Activated B cell treated with CpG ODN at 0.5 μM for 24 hours (primary cell): ENCODE results near the gene TIGD4. TPM values are rescaled to one million over a fixed set of nuclear protein-coding genes. Genes with fewer than 3 reads are reported as not detected.

Experiments used
- ATAC-seq: fragments of 200-7000 bp; cut with Tn5 transposase; one replicate; pipeline ENCODE4 v1.10.0; 2021; ENCODE audit warnings: low read depth, mild to moderate bottlenecking, moderate library complexity
- CTCF ChIA-PET: fragments of 350-600 bp; sonication (Branson Sonifier 250); formaldehyde crosslinking; loops from one replicate; lab custom pipeline; 2021; ENCODE audit warnings: antibody characterized with exemption; lab: Charles Lee
- POLR2A ChIA-PET: fragments of 350-600 bp; sonication (Branson Sonifier 250); formaldehyde crosslinking; loops from one replicate; lab custom pipeline; 2021; ENCODE audit warnings: antibody characterized with exemption; lab: Charles Lee
- DNase-seq: peaks from one replicate; pipeline ENCODE4 v3.0.0; 2022
- H3K27ac Mint-ChIP-seq: one replicate; pipeline ENCODE4 v1.8.0; 2020; ENCODE audit warnings: mixed read lengths
- H3K27me3 Mint-ChIP-seq: one replicate; pipeline ENCODE4 v1.8.0; 2021; ENCODE audit warnings: mixed read lengths
- H3K36me3 Mint-ChIP-seq: one replicate; pipeline ENCODE4 v1.8.0; 2021; ENCODE audit warnings: low read depth, mixed read lengths
- H3K4me1 Mint-ChIP-seq: one replicate; pipeline ENCODE4 v1.8.0; 2021; ENCODE audit warnings: mixed read lengths
- H3K4me3 Mint-ChIP-seq: one replicate; pipeline ENCODE4 v1.8.0; 2020; ENCODE audit warnings: mild to moderate bottlenecking, mixed read lengths
- H3K9me3 Mint-ChIP-seq: one replicate; pipeline ENCODE4 v1.8.0; 2020; ENCODE audit warnings: mixed read lengths
- intact Hi-C: fragments of 100-400 bp; cut with micrococcal nuclease; formaldehyde crosslinking; loops from one replicate; pipeline ENCODE4 v1.15.1; 2024
- total RNA-seq: library from RNA; stranded (reverse); gene quantifications from 2 replicates; pipeline ENCODE4 v1.2.3, GENCODE V29; 2022
- TF ChIP-seq, protein P1 (sequence below): fragments of 200-600 bp; IDR thresholded peaks from one replicate; pipeline ENCODE4 v1.8.0; 2022; ENCODE audit warnings: antibody characterized with exemption, mild to moderate bottlenecking

Gene TIGD4
- total RNA-seq, 1 donor from 2014 or later = 0.24 TPM

DNA sequence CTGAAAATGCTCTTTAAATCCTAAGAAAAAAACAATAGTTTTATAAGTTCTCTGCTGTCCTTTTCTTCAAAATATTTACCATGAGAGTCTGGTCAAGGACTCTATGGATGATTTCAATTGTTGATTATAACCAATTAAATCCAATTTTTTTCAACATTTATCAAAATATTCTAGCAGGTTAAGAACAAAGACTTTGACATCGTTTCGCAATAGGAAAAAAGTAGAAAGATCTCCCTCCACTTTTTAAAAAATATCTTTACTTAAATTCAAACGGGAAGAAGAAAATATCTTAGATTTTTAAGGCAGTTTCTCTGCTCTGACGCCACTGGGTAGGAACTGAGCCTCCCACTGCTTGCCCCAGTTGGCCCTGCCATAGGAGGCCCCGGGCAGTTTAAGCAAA is 55.0 kb downstream of the TIGD4 start:
- peaks cover 3% of the 10 kb centered on the region for H3K9me3 Mint-ChIP-seq
- peaks cover 9% of the 10 kb centered on the region for H3K4me1 Mint-ChIP-seq
- no peaks in the 10 kb centered on the region for H3K27me3 Mint-ChIP-seq
- no peak overlapping the region for H3K4me3 Mint-ChIP-seq
- no peak overlapping the region for H3K27ac Mint-ChIP-seq
- H3K36me3 Mint-ChIP-seq = no peaks in the 10 kb centered on the region
- ChIA-PET POLR2A (no interaction called here), CTCF (no interaction called here)
- TF ChIP-seq, protein P1, sequence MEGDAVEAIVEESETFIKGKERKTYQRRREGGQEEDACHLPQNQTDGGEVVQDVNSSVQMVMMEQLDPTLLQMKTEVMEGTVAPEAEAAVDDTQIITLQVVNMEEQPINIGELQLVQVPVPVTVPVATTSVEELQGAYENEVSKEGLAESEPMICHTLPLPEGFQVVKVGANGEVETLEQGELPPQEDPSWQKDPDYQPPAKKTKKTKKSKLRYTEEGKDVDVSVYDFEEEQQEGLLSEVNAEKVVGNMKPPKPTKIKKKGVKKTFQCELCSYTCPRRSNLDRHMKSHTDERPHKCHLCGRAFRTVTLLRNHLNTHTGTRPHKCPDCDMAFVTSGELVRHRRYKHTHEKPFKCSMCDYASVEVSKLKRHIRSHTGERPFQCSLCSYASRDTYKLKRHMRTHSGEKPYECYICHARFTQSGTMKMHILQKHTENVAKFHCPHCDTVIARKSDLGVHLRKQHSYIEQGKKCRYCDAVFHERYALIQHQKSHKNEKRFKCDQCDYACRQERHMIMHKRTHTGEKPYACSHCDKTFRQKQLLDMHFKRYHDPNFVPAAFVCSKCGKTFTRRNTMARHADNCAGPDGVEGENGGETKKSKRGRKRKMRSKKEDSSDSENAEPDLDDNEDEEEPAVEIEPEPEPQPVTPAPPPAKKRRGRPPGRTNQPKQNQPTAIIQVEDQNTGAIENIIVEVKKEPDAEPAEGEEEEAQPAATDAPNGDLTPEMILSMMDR = no peak
- DNase-seq = no peak
- intact Hi-C loops = no loop called here
- no peak for ATAC-seq

DNA sequence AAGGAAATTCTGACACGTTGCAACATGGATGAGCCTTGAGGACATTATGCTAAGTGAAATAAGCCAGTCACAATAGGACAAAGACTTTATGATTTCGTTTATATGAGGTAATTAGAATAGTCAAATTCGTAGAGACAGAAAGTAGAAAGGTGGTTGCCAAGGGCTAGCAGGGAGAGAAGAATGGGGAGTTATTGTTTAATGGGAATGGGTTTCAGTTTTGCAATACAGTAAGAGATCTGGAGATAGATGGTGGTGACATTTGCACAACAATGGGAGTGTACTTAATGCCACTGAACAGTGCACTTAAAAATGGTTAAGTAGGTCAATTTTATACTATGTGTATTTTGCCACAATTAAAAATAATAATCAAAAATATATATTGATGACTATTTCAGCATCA is 56.3 kb downstream of the TIGD4 start:
- CTCF ChIA-PET = no interaction called here
- intact Hi-C loops = no loop called here

DNA sequence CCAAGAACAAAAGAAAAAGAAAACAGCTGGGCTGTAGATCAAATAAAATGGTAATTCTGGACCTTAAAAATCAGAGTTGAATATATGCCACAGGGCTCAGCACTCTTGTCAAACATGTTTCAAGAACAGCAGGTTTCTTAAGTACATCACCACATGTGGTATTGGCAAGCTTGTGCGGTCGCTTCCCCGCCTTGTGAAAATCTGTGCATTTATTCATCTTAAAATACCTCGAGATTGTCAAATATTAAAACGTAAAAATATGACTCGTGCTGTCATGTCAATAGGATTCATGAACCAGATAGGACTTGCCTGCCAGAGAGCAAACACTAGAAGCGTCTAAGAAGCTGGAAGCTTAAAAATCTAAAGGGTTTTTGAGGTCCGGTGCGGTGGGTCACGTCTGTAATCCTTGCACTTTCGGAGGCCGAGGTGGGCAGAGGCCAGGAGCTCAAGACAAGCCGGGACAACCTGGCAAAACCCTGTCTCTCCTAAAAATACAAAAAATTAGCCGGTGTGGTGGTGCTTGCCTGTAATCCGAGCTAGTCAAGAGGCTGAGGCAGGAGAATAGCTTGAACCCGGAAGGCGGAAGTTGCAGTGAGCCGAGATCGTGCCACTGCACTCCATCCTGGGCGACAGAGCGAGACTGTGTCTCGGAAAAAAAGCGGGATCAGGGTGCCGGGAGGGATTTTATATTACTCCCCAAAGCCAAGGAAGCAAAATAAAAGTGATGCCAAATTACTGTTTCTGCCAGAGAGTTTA is 59.6 kb downstream of the TIGD4 start:
- peaks cover 8% of the 10 kb centered on the region for H3K9me3 Mint-ChIP-seq
- H3K27ac Mint-ChIP-seq = no peak overlapping the region
- CTCF ChIA-PET = no interaction called here
- H3K36me3 Mint-ChIP-seq = peaks cover 4% of the 10 kb centered on the region
- H3K4me1 Mint-ChIP-seq = peaks cover 2% of the 10 kb centered on the region
- ATAC-seq (no peak), DNase-seq (no peak)
- intact Hi-C loops = no loop called here
- POLR2A ChIA-PET = interaction anchor here (1.0 kb wide), 1 partner anchor 9 kb away, joined by 3 read pairs; no protein-coding TSS in a partner anchor
- TF ChIP-seq, protein P1 = no peak
- H3K27me3 Mint-ChIP-seq = no peaks in the 10 kb centered on the region
- no peak overlapping the region for H3K4me3 Mint-ChIP-seq

More for the DNA sequence above, 56.3 kb downstream of the TIGD4 start:
- POLR2A ChIA-PET = no interaction called here
- TF ChIP-seq, protein P1 = no peak
- Mint-ChIP-seq H3K4me1 (peaks cover 9% of the 10 kb centered on the region), H3K27me3 (no peaks in the 10 kb centered on the region), H3K4me3 (no peak overlapping the region), H3K9me3 (peaks cover 3% of the 10 kb centered on the region), H3K36me3 (no peaks in the 10 kb centered on the region), H3K27ac (no peak overlapping the region)
- DNase-seq (no peak), ATAC-seq (no peak)

Other genes starting within 250 kb of the TIGD4 start
- gene FBXW7, start 243.6 kb downstream of the TIGD4 start, total RNA-seq = 96.5 and 102 TPM in 2 replicates
- 47.5 and 59.9 TPM in 2 replicates for gene TMEM154, start 99.7 kb downstream of the TIGD4 start, total RNA-seq
- gene ARFIP1, start 224 bp upstream of the TIGD4 start, total RNA-seq = 16.8 and 19.5 TPM in 2 replicates
- gene FHDC1, start 156.6 kb upstream of the TIGD4 start, total RNA-seq = 0.12 and 0.33 TPM in 2 replicates